GM23338 (cell line): Measurements from ENCODE around the gene CEACAM21. TPM values are rescaled to one million over a fixed set of nuclear protein-coding genes. Genes with fewer than 3 reads are reported as not detected.

Experiments
- ATAC-seq: fragments of 200-7000 bp; cut with Tn5 transposase; 3 replicates; pipeline ENCODE4 v1.9.1; 2020
- DNase-seq: peaks from one replicate; pipeline ENCODE4 v3.0.0-alpha.2; 2015; ENCODE audit warnings: low spot score
- H2AFZ ChIP-seq: fragments of 200-600 bp; sonication (generic); 2 replicates; pipeline ENCODE4 v1.8.0; 2016; ENCODE audit warnings: antibody characterized with exemption, mild to moderate bottlenecking, moderate library complexity
- H3F3A ChIP-seq: fragments of 200-600 bp; sonication (generic); replicated peaks from 2 replicates; pipeline ENCODE4 v1.8.0; 2017; ENCODE audit warnings: antibody characterized with exemption, mixed run types, low read depth
- H3K27ac ChIP-seq: fragments of 200-600 bp; sonication (generic); 2 replicates; pipeline ENCODE4 v1.6.1; 2016; ENCODE audit warnings: low read depth
- H3K27me3 ChIP-seq: fragments of 200-600 bp; sonication (generic); 2 replicates; pipeline ENCODE4 v1.8.0; 2016; ENCODE audit warnings: mild to moderate bottlenecking, mixed run types, moderate library complexity; ENCODE audit not compliant: insufficient read depth
- H3K36me3 ChIP-seq: fragments of 200-600 bp; sonication (generic); 2 replicates; pipeline ENCODE4 v1.8.0; 2016; ENCODE audit warnings: mild to moderate bottlenecking; ENCODE audit not compliant: insufficient read depth
- H3K4me1 ChIP-seq: fragments of 200-600 bp; sonication (generic); 2 replicates; pipeline ENCODE4 v1.8.0; 2016; ENCODE audit warnings: mild to moderate bottlenecking, moderate library complexity; ENCODE audit not compliant: insufficient read depth
- H3K4me2 ChIP-seq: fragments of 200-600 bp; sonication (generic); 2 replicates; pipeline ENCODE4 v1.7.1; 2017; ENCODE audit warnings: mixed run types
- H3K4me3 ChIP-seq: fragments of 200-600 bp; sonication (generic); 2 replicates; pipeline ENCODE4 v1.6.1; 2016; ENCODE audit warnings: mixed run types
- H3K79me2 ChIP-seq: fragments of 200-600 bp; sonication (generic); replicated peaks from 2 replicates; pipeline ENCODE4 v1.8.0; 2017; ENCODE audit warnings: mild to moderate bottlenecking; ENCODE audit not compliant: insufficient read depth
- H3K9me2 ChIP-seq: fragments of 200-600 bp; sonication (generic); 2 replicates; pipeline ENCODE4 v1.8.0; 2017; ENCODE audit not compliant: insufficient read depth
- H4K20me1 ChIP-seq: fragments of 200-600 bp; sonication (generic); replicated peaks from 2 replicates; pipeline ENCODE4 v1.8.0; 2017; ENCODE audit warnings: mild to moderate bottlenecking; ENCODE audit not compliant: insufficient read depth
- H3K27ac Mint-ChIP-seq: 2 replicates; pipeline ENCODE4 v1.8.0; 2020; ENCODE audit warnings: inconsistent platforms, mild to moderate bottlenecking, moderate library complexity, mixed read lengths
- H3K27me3 Mint-ChIP-seq: 3 replicates; pipeline ENCODE4 v1.8.0; 2022; ENCODE audit warnings: low read depth, mild to moderate bottlenecking, moderate library complexity, mixed read lengths, inconsistent platforms; ENCODE audit not compliant: insufficient read depth, poor library complexity
- H3K36me3 Mint-ChIP-seq: 3 replicates; pipeline ENCODE4 v1.8.0; 2021; ENCODE audit warnings: low read depth, mild to moderate bottlenecking, inconsistent platforms, moderate library complexity, mixed read lengths
- H3K4me1 Mint-ChIP-seq: 3 replicates; pipeline ENCODE4 v1.8.0; 2020; ENCODE audit warnings: mild to moderate bottlenecking, inconsistent platforms, mixed read lengths
- H3K4me3 Mint-ChIP-seq: 3 replicates; pipeline ENCODE4 v1.8.0; 2021; ENCODE audit warnings: moderate library complexity, mild to moderate bottlenecking, inconsistent platforms, mixed read lengths
- H3K9me3 Mint-ChIP-seq: 3 replicates; pipeline ENCODE4 v1.8.0; 2020; ENCODE audit warnings: moderate library complexity, mild to moderate bottlenecking, inconsistent platforms, mixed read lengths
- CREB1 ChIP-seq: fragments of 250-450 bp; sonication (Bioruptor Pico); IDR thresholded peaks from 2 replicates; pipeline ENCODE4 v1.5.0; 2020; ENCODE audit warnings: low read depth, mild to moderate bottlenecking, moderate library complexity
- CTCF ChIP-seq, 2 experiments: fragments of 200-600 bp in 1 of 2; sonication (generic) in 1 of 2; conservative IDR thresholded peaks; 2 replicates each; pipeline versions ENCODE4 v1.5.1 to v1.6.1; 2016 to 2017; ENCODE audit warnings: antibody characterized with exemption in 2 of 2, low read depth in 2 of 2, mild to moderate bottlenecking in 2 of 2, moderate library complexity in 1 of 2
- EZH2 ChIP-seq: fragments of 200-600 bp; sonication (generic); IDR thresholded peaks from one replicate; pipeline ENCODE4 v1.8.0; 2017; ENCODE audit warnings: antibody characterized with exemption, mild to moderate bottlenecking, low read depth; ENCODE audit not compliant: unreplicated experiment
- EZH2phosphoT487 ChIP-seq: fragments of 200-600 bp; sonication (generic); IDR thresholded peaks from one replicate; pipeline ENCODE4 v1.8.1; 2018; ENCODE audit warnings: antibody characterized with exemption; ENCODE audit not compliant: unreplicated experiment
- NANOG ChIP-seq: IDR thresholded peaks from 2 replicates; pipeline ENCODE4 v1.6.1; 2016; ENCODE audit warnings: antibody characterized with exemption, borderline replicate concordance
- POLR2AphosphoS5 ChIP-seq: IDR thresholded peaks from 2 replicates; pipeline ENCODE4 v1.6.1; 2016; ENCODE audit warnings: antibody characterized with exemption, low read depth
- REST ChIP-seq: IDR thresholded peaks from one replicate; pipeline ENCODE4 v1.6.1; 2018; ENCODE audit warnings: antibody characterized with exemption; ENCODE audit not compliant: unreplicated experiment
- ZNF114 ChIP-seq: fragments of 250-450 bp; sonication (Bioruptor Pico); IDR thresholded peaks from 2 replicates; pipeline ENCODE4 v1.5.0; 2020; ENCODE audit warnings: mild to moderate bottlenecking, moderate library complexity
- ZNF462 ChIP-seq: fragments of 250-450 bp; sonication (Bioruptor Pico); IDR thresholded peaks from 2 replicates; pipeline ENCODE4 v1.5.0; 2020; ENCODE audit warnings: mild to moderate bottlenecking, moderate library complexity
- polyA plus RNA-seq: library from polyadenylated mRNA; unstranded; fragments of >200 nt; fragmentation: Nextera tagmentation; extraction: Ambion mirVana; gene quantifications from 2 replicates; pipeline ENCODE4 v1.2.1, GENCODE V29; 2016
- total RNA-seq: library from RNA; depleted of rRNA; stranded (reverse); fragments of >200 nt; shearing (Covaris generic); gene quantifications from 2 replicates; pipeline ENCODE4 v1.2.3, GENCODE V29; 2014

CEACAM21 gene
- total and polyA plus RNA-seq, 2 experiments from 2014 or later, result not detected

GRCh38 chr19:41566001-41566400, 10.0 kb upstream of the CEACAM21 start:
- Histone ChIP-seq H3K27ac (no peak overlapping the region), H3K27me3 (peaks cover 85% of the 10 kb centered on the region), H3K79me2 (no peaks in the 10 kb centered on the region), H3K36me3 (no peaks in the 10 kb centered on the region), H3F3A (no peaks in the 10 kb centered on the region), H3K4me3 (no peak overlapping the region), H4K20me1 (peaks cover 8% of the 10 kb centered on the region; the same call in 1 of the 2 replicates), H3K9me2 (no peaks in the 10 kb centered on the region), H3K4me2 (no peak overlapping the region), H2AFZ (no peak overlapping the region), H3K4me1 (peaks cover 4% of the 10 kb centered on the region; the same call in 1 of the 2 replicates)
- DNase-seq (no peak), ATAC-seq (no peak)
- Mint-ChIP-seq H3K36me3 (no peaks in the 10 kb centered on the region), H3K9me3 (no peaks in the 10 kb centered on the region), H3K4me3 (no peak overlapping the region), H3K27me3 (peaks cover 60% of the 10 kb centered on the region), H3K4me1 (peaks cover 17% of the 10 kb centered on the region; the same call in 2 of the 3 replicates), H3K27ac (no peak overlapping the region)
- TF ChIP-seq POLR2AphosphoS5, result no peak
- peak; percentile 8 for TF ChIP-seq EZH2
- no peak for TF ChIP-seq CREB1 (CRISPR knock-in tag)

DNA sequence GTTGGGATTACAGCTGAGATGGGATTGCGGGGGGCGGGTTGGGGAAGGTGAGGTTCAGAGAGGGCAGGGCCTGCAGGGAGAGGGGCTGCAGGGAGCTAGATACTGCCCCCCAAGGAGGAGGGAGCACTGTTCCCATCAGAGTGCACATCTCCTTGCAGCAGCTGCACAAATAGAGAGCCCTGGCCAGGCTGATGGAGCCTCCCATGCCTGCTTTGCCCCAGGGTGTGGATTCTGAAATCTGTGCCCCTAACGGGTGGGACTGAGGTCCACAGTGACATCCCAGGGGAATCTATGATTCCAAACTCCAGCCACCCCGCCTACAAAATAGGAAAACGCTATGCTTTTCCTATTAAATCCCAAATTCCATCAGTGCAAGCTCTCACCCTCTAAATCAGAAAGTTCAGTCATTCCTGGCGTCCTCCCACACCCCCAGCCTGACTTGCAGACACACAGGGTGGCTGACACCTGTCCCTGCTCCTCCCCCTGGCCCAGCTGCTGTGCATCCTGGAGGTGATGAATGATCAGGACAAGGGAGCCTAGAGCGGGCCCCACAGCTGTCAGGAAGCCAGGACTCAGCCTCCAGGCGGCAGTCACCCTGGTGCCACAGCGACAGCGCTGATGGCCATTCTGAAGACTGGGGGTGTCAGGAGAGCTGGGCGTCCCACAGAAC, 6.3 kb upstream of the CEACAM21 start:
- Mint-ChIP-seq H3K36me3 (no peaks in the 10 kb centered on the region), H3K4me1 (peaks cover 11% of the 10 kb centered on the region; the same call in 2 of the 3 replicates), H3K27ac (no peak overlapping the region), H3K4me3 (no peak overlapping the region), H3K9me3 (no peaks in the 10 kb centered on the region), H3K27me3 (peaks cover 45% of the 10 kb centered on the region)
- no peak overlapping the region for H3K27ac ChIP-seq
- no peaks in the 10 kb centered on the region for H3K9me2 ChIP-seq
- no peak overlapping the region for H3K4me2 ChIP-seq
- H3K27me3 ChIP-seq, result peaks cover 77% of the 10 kb centered on the region
- H3F3A ChIP-seq, result no peaks in the 10 kb centered on the region
- ATAC-seq (no peak), DNase-seq (peak; percentile 21)
- no peaks in the 10 kb centered on the region for H3K79me2 ChIP-seq
- H2AFZ ChIP-seq, result peak overlapping the region; percentile 89
- no peaks in the 10 kb centered on the region for H3K36me3 ChIP-seq
- no peak overlapping the region for H3K4me3 ChIP-seq
- peaks cover 3% of the 10 kb centered on the region; the same call in 1 of the 2 replicates for H4K20me1 ChIP-seq
- H3K4me1 ChIP-seq, result 0 out of 2 replicates have a peak, but pooled peaks cover 4% of the 10 kb centered on the region
- TF ChIP-seq POLR2AphosphoS5 (no peak), ZNF462 (CRISPR knock-in tag) (no peak), REST (no peak), EZH2phosphoT487 (no peak), NANOG (no peak), CREB1 (CRISPR knock-in tag) (no peak), CTCF (conservative IDR thresholded peaks at IDR 0.05; ENCODE audit: low read depth in 2 of 2) (no peak), ZNF114 (CRISPR knock-in tag) (no peak)
